ENCODE measurements around the gene SEMA4B. TPM values are rescaled to one million over a fixed set of nuclear protein-coding genes. Genes with fewer than 3 reads are reported as not detected.
A peak's percentile ranks its signal among the peaks of the same experiment; 100 is the strongest.

SEMA4B gene
- total RNA-seq, 1 donor from 2014 or later = 48.7 TPM

GRCh38 chr15:90177012-90177411, 24.1 kb upstream of the SEMA4B start:
- Histone ChIP-seq H3K4me1 (peaks cover 12% of the 10 kb centered on the region), H3K27me3 (no peaks in the 10 kb centered on the region), H3K36me3 (no peaks in the 10 kb centered on the region), H3K4me3 (no peak overlapping the region), H3K27ac (no peak overlapping the region), H3K9me3 (no peaks in the 10 kb centered on the region)
- intact Hi-C loops (cut with DNase I) = no loop called here
- ATAC-seq (no peak), DNase-seq (no peak)
- TF ChIP-seq, protein P1, sequence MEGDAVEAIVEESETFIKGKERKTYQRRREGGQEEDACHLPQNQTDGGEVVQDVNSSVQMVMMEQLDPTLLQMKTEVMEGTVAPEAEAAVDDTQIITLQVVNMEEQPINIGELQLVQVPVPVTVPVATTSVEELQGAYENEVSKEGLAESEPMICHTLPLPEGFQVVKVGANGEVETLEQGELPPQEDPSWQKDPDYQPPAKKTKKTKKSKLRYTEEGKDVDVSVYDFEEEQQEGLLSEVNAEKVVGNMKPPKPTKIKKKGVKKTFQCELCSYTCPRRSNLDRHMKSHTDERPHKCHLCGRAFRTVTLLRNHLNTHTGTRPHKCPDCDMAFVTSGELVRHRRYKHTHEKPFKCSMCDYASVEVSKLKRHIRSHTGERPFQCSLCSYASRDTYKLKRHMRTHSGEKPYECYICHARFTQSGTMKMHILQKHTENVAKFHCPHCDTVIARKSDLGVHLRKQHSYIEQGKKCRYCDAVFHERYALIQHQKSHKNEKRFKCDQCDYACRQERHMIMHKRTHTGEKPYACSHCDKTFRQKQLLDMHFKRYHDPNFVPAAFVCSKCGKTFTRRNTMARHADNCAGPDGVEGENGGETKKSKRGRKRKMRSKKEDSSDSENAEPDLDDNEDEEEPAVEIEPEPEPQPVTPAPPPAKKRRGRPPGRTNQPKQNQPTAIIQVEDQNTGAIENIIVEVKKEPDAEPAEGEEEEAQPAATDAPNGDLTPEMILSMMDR (IDR thresholded peaks at IDR 0.05) = no peak

DNA sequence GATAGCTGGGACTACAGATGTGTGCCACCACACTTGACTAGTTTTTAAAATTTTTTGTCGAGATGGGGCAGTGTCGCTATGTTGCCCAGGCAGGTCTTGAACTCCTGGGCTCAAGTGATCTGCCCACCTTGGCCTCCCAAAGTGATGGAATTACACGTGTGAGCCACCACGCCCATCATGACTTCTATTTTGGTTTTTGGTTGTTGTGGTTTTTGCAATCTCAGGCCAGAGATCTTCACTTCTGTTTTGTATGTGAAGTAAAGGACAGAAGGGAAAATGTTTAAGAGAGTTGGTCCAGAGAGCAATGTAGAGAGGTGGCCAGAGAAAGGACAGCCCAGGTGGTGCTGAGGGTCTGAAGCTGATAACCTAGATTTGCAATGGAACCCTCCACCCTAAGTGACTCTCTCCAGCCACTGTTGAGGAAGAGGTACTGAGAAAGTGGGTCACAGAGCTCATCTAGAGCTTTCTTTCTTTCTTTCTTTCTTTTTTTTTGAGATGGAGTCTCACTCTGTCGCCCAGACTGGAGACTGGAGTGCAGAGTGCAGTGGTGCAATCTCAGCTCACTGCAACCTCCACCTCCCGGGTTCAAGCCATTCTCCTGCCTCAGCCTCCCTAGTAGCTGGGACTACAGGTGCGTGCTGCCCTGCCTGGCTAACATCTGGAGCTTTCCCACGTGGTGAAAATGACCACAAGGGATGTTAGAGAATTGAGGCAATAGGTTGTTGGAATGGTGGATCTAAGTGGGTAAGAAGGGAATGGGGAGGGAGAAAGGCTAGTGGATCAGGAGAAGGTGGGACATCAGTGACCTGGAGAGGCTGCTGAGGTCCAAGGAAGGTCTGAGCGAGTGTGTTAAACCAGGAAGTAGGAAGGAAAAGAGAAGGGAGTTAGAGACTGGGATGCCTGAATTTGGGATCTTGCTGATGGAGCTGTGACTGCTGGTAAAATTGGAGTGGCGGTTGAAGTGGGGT, 22.4 kb upstream of the SEMA4B start:
- DNase-seq (no peak), ATAC-seq (no peak)
- Histone ChIP-seq H3K36me3 (no peaks in the 10 kb centered on the region), H3K27me3 (no peaks in the 10 kb centered on the region), H3K27ac (no peak overlapping the region), H3K9me3 (no peaks in the 10 kb centered on the region), H3K4me3 (no peak overlapping the region), H3K4me1 (peaks cover 17% of the 10 kb centered on the region)
- intact Hi-C loops (cut with DNase I) = no loop called here
- TF ChIP-seq, protein P1 (IDR thresholded peaks at IDR 0.05) = no peak

DNA sequence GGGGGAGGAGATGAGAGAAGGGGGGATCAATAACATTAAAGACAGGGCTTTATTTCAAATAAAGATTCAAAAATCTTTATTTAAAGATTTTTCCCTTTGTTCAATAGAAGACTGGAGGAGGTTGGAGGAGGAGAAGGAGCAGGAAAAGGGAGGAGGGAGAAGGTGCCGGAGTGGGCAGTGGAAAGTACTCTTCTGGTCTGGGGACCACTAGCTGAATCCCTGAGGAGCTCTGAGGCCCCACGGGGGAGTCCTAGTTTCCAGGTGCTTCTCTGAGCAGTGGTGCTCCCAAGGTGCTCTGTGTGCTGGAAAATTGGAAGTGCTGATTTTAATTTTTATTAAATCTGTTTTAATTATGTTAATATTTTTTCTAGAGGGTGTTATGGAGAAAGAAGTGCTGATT, 19.4 kb upstream of the SEMA4B start:
- intact Hi-C loops (cut with DNase I) = no loop called here
- H3K4me3 ChIP-seq = no peak overlapping the region
- TF ChIP-seq, protein P1 (IDR thresholded peaks at IDR 0.05) = no peak
- peaks cover 13% of the 10 kb centered on the region for H3K4me1 ChIP-seq
- DNase-seq (no peak), ATAC-seq (no peak)
- no peaks in the 10 kb centered on the region for H3K9me3 ChIP-seq
- H3K36me3 ChIP-seq = no peaks in the 10 kb centered on the region
- no peaks in the 10 kb centered on the region for H3K27me3 ChIP-seq
- H3K27ac ChIP-seq = no peak overlapping the region

GRCh38 chr15:90184119-90184785, 16.9 kb upstream of the SEMA4B start:
- intact Hi-C loops (cut with DNase I) = no loop called here
- peak; percentile 93 for DNase-seq
- H3K36me3 ChIP-seq = no peaks in the 10 kb centered on the region
- H3K9me3 ChIP-seq = no peaks in the 10 kb centered on the region
- TF ChIP-seq, protein P1 (IDR thresholded peaks at IDR 0.05) = no peak
- H3K27ac ChIP-seq = peak overlapping the region; percentile 90
- peaks cover 15% of the 10 kb centered on the region for H3K4me1 ChIP-seq
- peak overlapping the region; percentile 75 for H3K4me3 ChIP-seq
- ATAC-seq = peak; percentile 82
- H3K27me3 ChIP-seq = no peaks in the 10 kb centered on the region

- Histone ChIP-seq H3K9me3 (no peaks in the 10 kb centered on the region), H3K36me3 (no peaks in the 10 kb centered on the region), H3K27ac (peak overlapping the region; percentile 90), H3K27me3 (no peaks in the 10 kb centered on the region), H3K4me3 (peak overlapping the region; percentile 75), H3K4me1 (peaks cover 15% of the 10 kb centered on the region)
- TF ChIP-seq, protein P1 (IDR thresholded peaks at IDR 0.05) = no peak
- intact Hi-C loops (cut with DNase I) = no loop called here
- ATAC-seq (peak; percentile 83), DNase-seq (peak; percentile 89)
Observed at GRCh38 chr15:90184786-90185704, 16.1 kb upstream of the SEMA4B start.
